ENCODE measurements around the gene TRRAP. TPM values are rescaled to one million over a fixed set of nuclear protein-coding genes. Genes with fewer than 3 reads are reported as not detected.

TRRAP gene
- total and polyA plus RNA-seq, 2 of the 4 experiments (the other 2 are of a cell fraction) = 12.5 to 18.1 TPM

DNA sequence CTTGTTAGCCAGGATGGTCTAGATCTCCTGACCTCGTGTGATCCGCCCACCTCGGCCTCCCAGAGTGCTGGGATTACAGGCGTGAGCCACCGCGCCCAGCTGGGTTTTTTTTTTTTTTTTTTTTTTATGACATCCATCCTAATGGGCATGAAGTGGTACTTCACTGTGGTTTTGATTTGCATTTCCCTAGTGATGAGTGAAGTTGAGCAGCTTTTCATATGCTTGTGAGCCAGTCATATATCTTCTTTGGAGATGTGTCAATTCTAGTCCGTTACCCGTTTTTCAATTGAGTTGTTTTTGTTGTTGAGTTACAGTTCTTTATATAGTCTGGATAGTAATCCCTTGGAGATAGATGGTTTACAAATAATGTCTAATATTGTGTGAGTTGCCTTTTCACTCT lies 137.9 kb downstream of the TRRAP start:
- H3K14ac ChIP-seq (replicated peaks; ENCODE audit: low read depth, low read length) = no peak overlapping the region
- dilution Hi-C loops (cut with HindIII; ENCODE audit: low sequenced_read_pairs, unreplicated experiment) (no loop called here), in situ Hi-C loops (cut with MboI; ENCODE audit: low sequenced_read_pairs) (no loop called here), intact Hi-C loops (cut with micrococcal nuclease) (no loop called here)
- no TSS peak for BruUV-seq (replicated peaks)
- H3K27ac ChIP-seq (ENCODE audit: insufficient read depth, low read length) = no peak overlapping the region
- no peak for TF ChIP-seq NFE2L2 (IDR thresholded peaks at IDR 0.05; ENCODE audit: low read depth, low read length)
- TF ChIP-seq CHD1 (IDR thresholded peaks at IDR 0.05; ENCODE audit: low read depth, low read length) = no peak
- no peak for TF ChIP-seq MXI1 (IDR thresholded peaks at IDR 0.05; ENCODE audit: borderline replicate concordance, low read depth, low read length)
- TF ChIP-seq CEBPB (IDR thresholded peaks at IDR 0.05; ENCODE audit: low read depth, low read length) = no peak
- TF ChIP-seq MAFK (IDR thresholded peaks at IDR 0.05; ENCODE audit: low read depth, low read length) = no peak
- TF ChIP-seq POLR2A (IDR thresholded peaks at IDR 0.05; ENCODE audit: low read depth, low read length) = no peak
- no peak for TF ChIP-seq SMC3 (IDR thresholded peaks at IDR 0.05; ENCODE audit: low read depth, low read length)
- no peak for TF ChIP-seq CTCF (conservative IDR thresholded peaks at IDR 0.05; ENCODE audit: low read depth, low read length)
- no peak for TF ChIP-seq MAZ (IDR thresholded peaks at IDR 0.05; ENCODE audit: borderline replicate concordance, low read depth, low read length)
- no peak for TF ChIP-seq USF2 (IDR thresholded peaks at IDR 0.05; ENCODE audit: low read depth, low read length)
- TF ChIP-seq RCOR1 (IDR thresholded peaks at IDR 0.05; ENCODE audit: insufficient replicate concordance, low read length) = no peak
- H2BK5ac ChIP-seq (ENCODE audit: low read depth, low read length, poor library complexity, severe bottlenecking) = no peak overlapping the region
- H2BK20ac ChIP-seq (ENCODE audit: low read depth, low read length) = no peak overlapping the region
- H3K4me2 ChIP-seq (ENCODE audit: low read depth, low read length) = no peak overlapping the region
- H3K27me3 ChIP-seq (ENCODE audit: control insufficient read depth, insufficient read depth, low read length) = no peaks in the 10 kb centered on the region
- no peak overlapping the region for H4K91ac ChIP-seq (ENCODE audit: insufficient read depth, low read depth, low read length)
- H2BK120ac ChIP-seq (ENCODE audit: low read depth, low read length) = no peak overlapping the region
- H3K4me1 ChIP-seq (ENCODE audit: control insufficient read depth, insufficient read depth, low read length) = no peaks in the 10 kb centered on the region
- no peak overlapping the region for H2AFZ ChIP-seq (replicated peaks; ENCODE audit: low read length, poor library complexity)
- H3K9me1 ChIP-seq (ENCODE audit: insufficient read depth, low read length) = 0 out of 2 replicates have a peak, but pooled peaks cover 4% of the 10 kb centered on the region
- H3K56ac ChIP-seq (ENCODE audit: extremely low read depth, insufficient read depth, low read length) = no peak overlapping the region
- CTCF ChIA-PET = interaction anchor here (0.7 kb wide), 1 partner anchor 297 kb away, joined by 3 read pairs; no protein-coding TSS in a partner anchor
- no CpG with 5 or more reads among the region's 8 CpGs for WGBS, 2 experiments (ENCODE audit: extremely low coverage in 2 of 2, insufficient read length in 1 of 2)
- H4K20me1 ChIP-seq (ENCODE audit: insufficient read depth, low read length) = no peaks in the 10 kb centered on the region; the same call in 1 of the 2 replicates
- H3K9ac ChIP-seq (ENCODE audit: low read depth, low read length) = no peak overlapping the region
- H2AK5ac ChIP-seq (ENCODE audit: low read depth, low read length) = no peak overlapping the region
- no peak overlapping the region for H2AK9ac ChIP-seq (replicated peaks; ENCODE audit: low read depth, low read length, poor library complexity)
- H4K5ac ChIP-seq (ENCODE audit: low read depth, low read length) = no peak overlapping the region
- no peak overlapping the region for H3K4me3 ChIP-seq (ENCODE audit: insufficient read depth, low read depth, low read length)
- DNase-seq (no peak), ATAC-seq (ENCODE audit: low read depth) (no peak)
- no peak overlapping the region for H4K8ac ChIP-seq (ENCODE audit: low read depth in 2 of 2, low read length in 2 of 2)
- no peak overlapping the region for H3K18ac ChIP-seq (ENCODE audit: low read depth, low read length)
- H3K23ac ChIP-seq (ENCODE audit: low read depth, low read length) = no peak overlapping the region
- no peak overlapping the region for H2BK15ac ChIP-seq (ENCODE audit: low read depth, low read length)
- peaks cover 0 to 19% of the 10 kb centered on the region in 2 experiments; a peak in 1 of 4 replicates for H3K79me1 ChIP-seq (ENCODE audit: low read depth in 1 of 2, low read length in 2 of 2)
- H3K36me3 ChIP-seq (ENCODE audit: control insufficient read depth, insufficient read depth, low read length) = peaks cover 44% of the 10 kb centered on the region
- no peaks in the 10 kb centered on the region for H3K9me3 ChIP-seq (ENCODE audit: control insufficient read depth, insufficient read depth, low read length)
- POLR2A ChIA-PET (ENCODE audit: unreplicated experiment) = no interaction called here
- H3K4ac ChIP-seq (ENCODE audit: low read depth, low read length) = no peak overlapping the region
